ENCODE measurements around the gene CNNM2.
"Not testable (repeated sequence)": the region's sequence is repeated elsewhere in the genome, so short reads cannot be mapped to it uniquely, and the experiment has no call there.

The CNNM2 gene

GRCh38 chr10:103130910-103131309, 212.8 kb downstream of the CNNM2 start:
- DNase-seq (ENCODE audit: extremely low read depth in 1 of 2, low read depth in 1 of 2), result no peak

- DNase-seq (ENCODE audit: extremely low read depth in 1 of 2, low read depth in 1 of 2), result not testable (repeated sequence)
Measured at GRCh38 chr10:103135168-103135567, 217.1 kb downstream of the CNNM2 start.

- no peak for DNase-seq (ENCODE audit: extremely low read depth in 1 of 2, low read depth in 1 of 2)
Measured at GRCh38 chr10:103139803-103140202, 221.7 kb downstream of the CNNM2 start.

Measured in activated CD8-positive, alpha-beta memory T cell treated with anti-CD3 and anti-CD28 coated beads for 1 hour (primary cell).